ENCODE results near the gene XRCC6.
"Not testable (repeated sequence)": the region's sequence is repeated elsewhere in the genome, so short reads cannot be mapped to it uniquely, and the experiment has no call there.

Gene XRCC6

GRCh38 chr22:41582694-41583093, 38.4 kb upstream of the XRCC6 start:
- Histone ChIP-seq H3K4me1 (ENCODE audit: control insufficient read depth, insufficient read depth, low read length, unreplicated experiment) (peaks cover 3% of the 10 kb centered on the region), H3K36me3 (ENCODE audit: insufficient read depth, low read length) (no peaks in the 10 kb centered on the region), H2AFZ (ENCODE audit: low read length, unreplicated experiment) (no peak overlapping the region), H3K27me3 (ENCODE audit: insufficient read depth, low read length) (no peaks in the 10 kb centered on the region), H3K4me3 (ENCODE audit: low read depth, low read length) (no peak overlapping the region), H3K27ac (ENCODE audit: low read depth, low read length) (no peak overlapping the region), H3K79me2 (ENCODE audit: control insufficient read depth, insufficient read depth, low read length, unreplicated experiment) (peaks cover under 1% of the 10 kb centered on the region)

- Histone ChIP-seq H3K4me1 (ENCODE audit: control insufficient read depth, insufficient read depth, low read length, unreplicated experiment) (peaks cover 6% of the 10 kb centered on the region), H2AFZ (ENCODE audit: low read length, unreplicated experiment) (no peak overlapping the region), H3K79me2 (ENCODE audit: control insufficient read depth, insufficient read depth, low read length, unreplicated experiment) (peaks cover 15% of the 10 kb centered on the region), H3K27me3 (ENCODE audit: insufficient read depth, low read length) (no peaks in the 10 kb centered on the region), H3K36me3 (ENCODE audit: insufficient read depth, low read length) (no peaks in the 10 kb centered on the region), H3K27ac (ENCODE audit: low read depth, low read length) (no peak overlapping the region), H3K4me3 (ENCODE audit: low read depth, low read length) (no peak overlapping the region)
Measured at GRCh38 chr22:41584881-41585280, 36.2 kb upstream of the XRCC6 start.

GRCh38 chr22:41585898-41586297, 35.2 kb upstream of the XRCC6 start:
- no peak overlapping the region for H3K4me3 ChIP-seq (ENCODE audit: low read depth, low read length)
- peaks cover 6% of the 10 kb centered on the region for H3K4me1 ChIP-seq (ENCODE audit: control insufficient read depth, insufficient read depth, low read length, unreplicated experiment)
- H3K27ac ChIP-seq (ENCODE audit: low read depth, low read length), result no peak overlapping the region
- no peaks in the 10 kb centered on the region for H3K27me3 ChIP-seq (ENCODE audit: insufficient read depth, low read length)
- H3K79me2 ChIP-seq (ENCODE audit: control insufficient read depth, insufficient read depth, low read length, unreplicated experiment), result peaks cover 15% of the 10 kb centered on the region
- H2AFZ ChIP-seq (ENCODE audit: low read length, unreplicated experiment), result no peak overlapping the region
- H3K36me3 ChIP-seq (ENCODE audit: insufficient read depth, low read length), result no peaks in the 10 kb centered on the region

DNA sequence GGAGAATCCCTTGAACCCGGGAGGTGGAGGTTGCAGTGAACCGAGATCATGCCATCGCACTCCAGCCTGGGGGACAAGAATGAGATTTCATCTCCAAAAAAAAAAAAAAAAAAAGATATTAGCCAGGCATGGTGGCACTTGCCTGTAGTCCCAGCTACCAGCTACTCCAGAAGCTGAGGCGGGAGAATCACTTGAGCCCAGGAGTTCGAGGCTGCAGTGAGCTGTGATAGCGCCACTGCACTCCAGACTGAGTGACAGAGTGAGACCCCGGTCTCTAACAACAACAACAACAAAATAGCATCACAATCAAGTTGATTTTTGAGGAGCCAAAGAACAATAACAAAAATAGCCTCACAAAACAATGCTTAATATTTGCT, 33.8 kb upstream of the XRCC6 start:
- Histone ChIP-seq H3K4me3 (ENCODE audit: low read depth, low read length) (no peak overlapping the region), H2AFZ (ENCODE audit: low read length, unreplicated experiment) (no peak overlapping the region), H3K27ac (ENCODE audit: low read depth, low read length) (no peak overlapping the region), H3K79me2 (ENCODE audit: control insufficient read depth, insufficient read depth, low read length, unreplicated experiment) (peaks cover 15% of the 10 kb centered on the region), H3K4me1 (ENCODE audit: control insufficient read depth, insufficient read depth, low read length, unreplicated experiment) (peaks cover 6% of the 10 kb centered on the region), H3K36me3 (ENCODE audit: insufficient read depth, low read length) (no peaks in the 10 kb centered on the region), H3K27me3 (ENCODE audit: insufficient read depth, low read length) (no peaks in the 10 kb centered on the region)

- H3K79me2 ChIP-seq (ENCODE audit: control insufficient read depth, insufficient read depth, low read length, unreplicated experiment), result peaks cover 15% of the 10 kb centered on the region
- peaks cover 6% of the 10 kb centered on the region for H3K4me1 ChIP-seq (ENCODE audit: control insufficient read depth, insufficient read depth, low read length, unreplicated experiment)
- H3K27ac ChIP-seq (ENCODE audit: low read depth, low read length), result peak within 1 kb of the TSS; percentile 26; the same call in 1 of the 2 replicates
Measured at GRCh38 chr22:41589391-41590241, 31.5 kb upstream of the XRCC6 start, which contains the start of gene PMM1. Gene PMM1, minus strand, starts transcription at chr22:41589840. Its CDS starts 35 bp downstream, at chr22:41589805.

GRCh38 chr22:41593336-41593960, 27.6 kb upstream of the XRCC6 start:
- Histone ChIP-seq H3K4me1 (ENCODE audit: control insufficient read depth, insufficient read depth, low read length, unreplicated experiment) (peaks cover 17% of the 10 kb centered on the region), H3K79me2 (ENCODE audit: control insufficient read depth, insufficient read depth, low read length, unreplicated experiment) (peaks cover 11% of the 10 kb centered on the region)
- not testable (repeated sequence) for H3K36me3 ChIP-seq (ENCODE audit: insufficient read depth, low read length); H3K4me3 ChIP-seq (ENCODE audit: low read depth, low read length); H3K27ac ChIP-seq (ENCODE audit: low read depth, low read length); H3K27me3 ChIP-seq (ENCODE audit: insufficient read depth, low read length); H2AFZ ChIP-seq (ENCODE audit: low read length, unreplicated experiment)

More at GRCh38 chr22:41589391-41590241, 31.5 kb upstream of the XRCC6 start, which contains the start of gene PMM1:
- H3K27me3 ChIP-seq (ENCODE audit: insufficient read depth, low read length), result no peaks in the 10 kb centered on the region
- no peak within 1 kb of the TSS for H2AFZ ChIP-seq (ENCODE audit: low read length, unreplicated experiment)
- H3K4me3 ChIP-seq (ENCODE audit: low read depth, low read length), result peak within 1 kb of the TSS; percentile 98
- H3K36me3 ChIP-seq (ENCODE audit: insufficient read depth, low read length), result no peaks in the 10 kb centered on the region

- no peak overlapping the region for H3K27ac ChIP-seq (ENCODE audit: low read depth, low read length)
- H3K36me3 ChIP-seq (ENCODE audit: insufficient read depth, low read length), result no peaks in the 10 kb centered on the region
- peaks cover 25% of the 10 kb centered on the region for H3K4me1 ChIP-seq (ENCODE audit: control insufficient read depth, insufficient read depth, low read length, unreplicated experiment)
- H2AFZ ChIP-seq (ENCODE audit: low read length, unreplicated experiment), result no peak overlapping the region
- H3K27me3 ChIP-seq (ENCODE audit: insufficient read depth, low read length), result no peaks in the 10 kb centered on the region
- no peak overlapping the region for H3K4me3 ChIP-seq (ENCODE audit: low read depth, low read length)
- H3K79me2 ChIP-seq (ENCODE audit: control insufficient read depth, insufficient read depth, low read length, unreplicated experiment), result no peaks in the 10 kb centered on the region
Measured at GRCh38 chr22:41595703-41596102, 25.4 kb upstream of the XRCC6 start.

DNA sequence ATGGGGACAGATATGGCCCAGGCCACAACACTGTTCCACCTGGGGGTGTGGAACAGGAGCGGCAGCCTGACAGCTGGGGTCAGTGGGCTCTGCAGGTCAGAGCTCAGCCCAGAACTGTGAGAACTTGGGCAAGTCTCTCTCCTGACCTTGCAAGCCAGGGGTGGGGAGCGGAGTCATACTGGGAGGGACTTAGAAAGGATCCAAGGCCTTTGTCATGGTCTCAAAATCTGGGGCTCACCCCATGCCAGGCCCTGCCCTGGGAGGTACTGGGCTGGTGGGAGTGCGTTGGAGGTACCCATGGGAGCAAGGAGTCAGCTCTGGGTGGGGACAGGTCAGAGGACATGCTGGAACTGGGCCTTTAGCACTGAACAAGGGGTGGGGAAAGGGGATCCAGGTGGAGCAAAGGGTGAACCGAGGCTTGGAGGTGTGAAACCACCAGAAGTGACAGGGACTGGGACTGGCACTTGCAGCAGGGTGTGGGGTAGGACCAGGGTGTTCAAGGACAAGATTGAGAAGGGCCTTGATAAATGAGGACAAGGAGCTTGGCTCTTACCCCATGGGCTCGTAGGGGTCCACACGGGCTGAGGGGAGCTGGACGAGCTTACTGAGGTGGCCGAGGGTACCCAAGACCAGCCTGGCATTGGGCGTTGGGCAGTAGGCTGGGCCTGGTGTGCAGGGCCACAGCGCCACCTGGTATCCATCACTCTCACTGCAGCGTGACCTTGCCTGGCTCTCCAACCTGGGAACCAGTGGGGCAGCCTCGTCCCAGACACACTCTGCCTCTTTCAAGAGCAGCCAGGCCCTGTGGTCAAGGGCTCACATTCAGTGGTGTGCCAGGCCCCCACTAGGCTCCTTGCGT, 24.1 kb upstream of the XRCC6 start:
- H2AFZ ChIP-seq (ENCODE audit: low read length, unreplicated experiment), result no peak overlapping the region

DNA sequence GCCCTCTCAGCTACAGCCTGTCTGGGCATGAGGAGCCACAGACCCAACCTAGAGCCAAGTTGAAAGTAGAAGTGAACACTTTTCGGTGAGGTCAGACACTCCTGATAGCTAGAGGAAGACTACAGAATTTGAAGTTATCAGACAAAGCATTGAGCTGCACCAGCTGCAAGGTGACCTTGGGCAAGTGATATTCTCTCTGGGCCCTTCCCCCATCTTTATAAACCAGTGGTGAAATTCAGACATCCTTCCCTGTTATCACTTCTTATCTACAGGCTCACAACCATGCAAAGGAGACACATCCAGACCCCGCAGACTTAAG, 23.5 kb upstream of the XRCC6 start:
- Histone ChIP-seq H3K36me3 (ENCODE audit: insufficient read depth, low read length) (no peaks in the 10 kb centered on the region), H3K79me2 (ENCODE audit: control insufficient read depth, insufficient read depth, low read length, unreplicated experiment) (no peaks in the 10 kb centered on the region), H3K4me1 (ENCODE audit: control insufficient read depth, insufficient read depth, low read length, unreplicated experiment) (peaks cover 25% of the 10 kb centered on the region), H2AFZ (ENCODE audit: low read length, unreplicated experiment) (no peak overlapping the region), H3K4me3 (ENCODE audit: low read depth, low read length) (no peak overlapping the region), H3K27ac (ENCODE audit: low read depth, low read length) (peak overlapping the region; percentile 46), H3K27me3 (ENCODE audit: insufficient read depth, low read length) (no peaks in the 10 kb centered on the region)

More for the DNA sequence above, 24.1 kb upstream of the XRCC6 start:
- H3K4me3 ChIP-seq (ENCODE audit: low read depth, low read length), result no peak overlapping the region
- peaks cover 25% of the 10 kb centered on the region for H3K4me1 ChIP-seq (ENCODE audit: control insufficient read depth, insufficient read depth, low read length, unreplicated experiment)
- H3K27me3 ChIP-seq (ENCODE audit: insufficient read depth, low read length), result no peaks in the 10 kb centered on the region
- H3K79me2 ChIP-seq (ENCODE audit: control insufficient read depth, insufficient read depth, low read length, unreplicated experiment), result no peaks in the 10 kb centered on the region
- no peaks in the 10 kb centered on the region for H3K36me3 ChIP-seq (ENCODE audit: insufficient read depth, low read length)
- peak overlapping the region; percentile 46 for H3K27ac ChIP-seq (ENCODE audit: low read depth, low read length)

DNA sequence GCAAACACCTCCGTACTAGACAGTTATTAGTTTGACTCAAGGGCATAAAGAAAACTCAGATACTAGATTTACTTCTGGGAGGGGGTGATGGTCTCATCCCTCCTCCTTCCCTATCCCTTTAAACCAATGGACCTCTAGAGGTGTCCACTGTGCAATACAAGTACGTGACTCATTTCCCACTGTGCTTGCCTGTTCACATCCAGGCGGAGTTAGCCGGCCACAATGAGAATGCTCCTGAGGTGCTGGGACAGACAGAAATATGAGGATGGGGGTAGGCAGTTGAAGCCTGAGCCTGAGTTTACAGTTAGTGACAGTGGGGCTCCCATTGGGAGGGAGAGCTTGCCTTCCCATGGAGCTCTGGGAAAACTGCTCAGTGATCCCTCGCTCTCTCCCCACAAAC, 23.0 kb upstream of the XRCC6 start:
- Histone ChIP-seq H3K4me1 (ENCODE audit: control insufficient read depth, insufficient read depth, low read length, unreplicated experiment) (peaks cover 25% of the 10 kb centered on the region), H3K27me3 (ENCODE audit: insufficient read depth, low read length) (no peaks in the 10 kb centered on the region), H2AFZ (ENCODE audit: low read length, unreplicated experiment) (no peak overlapping the region), H3K4me3 (ENCODE audit: low read depth, low read length) (no peak overlapping the region), H3K27ac (ENCODE audit: low read depth, low read length) (peak overlapping the region; percentile 80), H3K79me2 (ENCODE audit: control insufficient read depth, insufficient read depth, low read length, unreplicated experiment) (no peaks in the 10 kb centered on the region), H3K36me3 (ENCODE audit: insufficient read depth, low read length) (no peaks in the 10 kb centered on the region)
